ENCODE results near the gene PLAC1. TPM values are rescaled to one million over a fixed set of nuclear protein-coding genes. Genes with fewer than 3 reads are reported as not detected.

Gene PLAC1
- total and polyA plus RNA-seq, 2 of the 4 experiments (the other 2 are of a cell fraction): 0.36 to 0.74 TPM

DNA sequence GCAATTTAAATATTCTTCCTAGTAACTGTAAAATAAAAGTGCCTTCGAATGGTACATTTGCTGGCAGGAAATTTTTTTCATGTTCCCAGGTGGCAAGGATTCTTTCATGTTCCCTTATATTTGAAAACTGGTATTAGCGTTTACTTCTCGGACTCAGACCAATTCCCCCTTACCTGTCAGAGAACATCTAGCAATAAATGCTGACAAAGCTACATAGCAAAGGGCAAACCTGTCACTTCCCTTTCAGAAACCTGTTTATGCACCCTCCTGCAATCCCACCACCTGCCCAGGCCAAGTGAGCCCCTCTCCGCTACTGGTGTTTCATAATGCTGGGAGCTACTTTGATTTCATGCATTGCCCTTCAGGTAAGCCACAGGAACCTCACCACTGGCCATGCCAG, 100.1 kb downstream of the PLAC1 start:
- Histone ChIP-seq H3K9me3 (ENCODE audit: control insufficient read depth, insufficient read depth, low read length) (no peaks in the 10 kb centered on the region), H3K79me1 (ENCODE audit: low read depth in 1 of 2, low read length in 2 of 2) (no peaks in the 10 kb centered on the region), H3K4me1 (ENCODE audit: control insufficient read depth, insufficient read depth, low read length) (no peaks in the 10 kb centered on the region), H4K5ac (ENCODE audit: low read depth, low read length) (no peak overlapping the region), H3K4me2 (ENCODE audit: low read depth, low read length) (no peak overlapping the region), H3K27ac (ENCODE audit: insufficient read depth, low read length) (no peak overlapping the region), H3K56ac (ENCODE audit: extremely low read depth, insufficient read depth, low read length) (no peak overlapping the region), H3K9me1 (ENCODE audit: insufficient read depth, low read length) (no peaks in the 10 kb centered on the region), H3K4me3 (ENCODE audit: insufficient read depth, low read depth, low read length) (no peak overlapping the region), H2BK15ac (ENCODE audit: low read depth, low read length) (no peak overlapping the region), H2AFZ (replicated peaks; ENCODE audit: low read length, poor library complexity) (no peak overlapping the region), H2AK5ac (ENCODE audit: low read depth, low read length) (no peak overlapping the region), H3K27me3 (ENCODE audit: control insufficient read depth, insufficient read depth, low read length) (0 out of 2 replicates have a peak, but pooled peaks cover 1% of the 10 kb centered on the region), H3K9ac (ENCODE audit: low read depth, low read length) (no peak overlapping the region), H2BK120ac (ENCODE audit: low read depth, low read length) (no peak overlapping the region), H2AK9ac (replicated peaks; ENCODE audit: low read depth, low read length, poor library complexity) (no peak overlapping the region), H4K8ac (ENCODE audit: low read depth in 2 of 2, low read length in 2 of 2) (no peak overlapping the region), H4K91ac (ENCODE audit: insufficient read depth, low read depth, low read length) (no peak overlapping the region), H4K20me1 (ENCODE audit: insufficient read depth, low read length) (no peaks in the 10 kb centered on the region), H3K4ac (ENCODE audit: low read depth, low read length) (no peak overlapping the region), H2BK20ac (ENCODE audit: low read depth, low read length) (no peak overlapping the region), H3K36me3 (ENCODE audit: control insufficient read depth, insufficient read depth, low read length) (no peaks in the 10 kb centered on the region), H3K18ac (ENCODE audit: low read depth, low read length) (no peak overlapping the region), H3K14ac (replicated peaks; ENCODE audit: low read depth, low read length) (no peak overlapping the region), H2BK5ac (ENCODE audit: low read depth, low read length, poor library complexity, severe bottlenecking) (no peak overlapping the region), H3K23ac (ENCODE audit: low read depth, low read length) (no peak overlapping the region)
- DNase-seq (no peak), ATAC-seq (ENCODE audit: low read depth) (no peak)
- ChIA-PET POLR2A (ENCODE audit: unreplicated experiment) (no interaction called here), CTCF (no interaction called here)
- BruUV-seq (replicated peaks): no TSS peak
- WGBS, 2 experiments (ENCODE audit: extremely low coverage in 2 of 2, insufficient read length in 1 of 2): no CpG with 5 or more reads among the region's 4 CpGs
- dilution Hi-C loops (cut with HindIII; ENCODE audit: low sequenced_read_pairs, unreplicated experiment) (no loop called here), intact Hi-C loops (cut with micrococcal nuclease) (no loop called here), in situ Hi-C loops (cut with MboI; ENCODE audit: low sequenced_read_pairs) (no loop called here)
- TF ChIP-seq, protein P1, sequence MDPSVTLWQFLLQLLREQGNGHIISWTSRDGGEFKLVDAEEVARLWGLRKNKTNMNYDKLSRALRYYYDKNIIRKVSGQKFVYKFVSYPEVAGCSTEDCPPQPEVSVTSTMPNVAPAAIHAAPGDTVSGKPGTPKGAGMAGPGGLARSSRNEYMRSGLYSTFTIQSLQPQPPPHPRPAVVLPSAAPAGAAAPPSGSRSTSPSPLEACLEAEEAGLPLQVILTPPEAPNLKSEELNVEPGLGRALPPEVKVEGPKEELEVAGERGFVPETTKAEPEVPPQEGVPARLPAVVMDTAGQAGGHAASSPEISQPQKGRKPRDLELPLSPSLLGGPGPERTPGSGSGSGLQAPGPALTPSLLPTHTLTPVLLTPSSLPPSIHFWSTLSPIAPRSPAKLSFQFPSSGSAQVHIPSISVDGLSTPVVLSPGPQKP (IDR thresholded peaks at IDR 0.05; ENCODE audit: borderline replicate concordance, low read depth, low read length): no peak
- no peak for TF ChIP-seq MAZ (IDR thresholded peaks at IDR 0.05; ENCODE audit: borderline replicate concordance, low read depth, low read length)
- no peak for TF ChIP-seq NFE2L2 (IDR thresholded peaks at IDR 0.05; ENCODE audit: low read depth, low read length)
- TF ChIP-seq, protein P2, sequence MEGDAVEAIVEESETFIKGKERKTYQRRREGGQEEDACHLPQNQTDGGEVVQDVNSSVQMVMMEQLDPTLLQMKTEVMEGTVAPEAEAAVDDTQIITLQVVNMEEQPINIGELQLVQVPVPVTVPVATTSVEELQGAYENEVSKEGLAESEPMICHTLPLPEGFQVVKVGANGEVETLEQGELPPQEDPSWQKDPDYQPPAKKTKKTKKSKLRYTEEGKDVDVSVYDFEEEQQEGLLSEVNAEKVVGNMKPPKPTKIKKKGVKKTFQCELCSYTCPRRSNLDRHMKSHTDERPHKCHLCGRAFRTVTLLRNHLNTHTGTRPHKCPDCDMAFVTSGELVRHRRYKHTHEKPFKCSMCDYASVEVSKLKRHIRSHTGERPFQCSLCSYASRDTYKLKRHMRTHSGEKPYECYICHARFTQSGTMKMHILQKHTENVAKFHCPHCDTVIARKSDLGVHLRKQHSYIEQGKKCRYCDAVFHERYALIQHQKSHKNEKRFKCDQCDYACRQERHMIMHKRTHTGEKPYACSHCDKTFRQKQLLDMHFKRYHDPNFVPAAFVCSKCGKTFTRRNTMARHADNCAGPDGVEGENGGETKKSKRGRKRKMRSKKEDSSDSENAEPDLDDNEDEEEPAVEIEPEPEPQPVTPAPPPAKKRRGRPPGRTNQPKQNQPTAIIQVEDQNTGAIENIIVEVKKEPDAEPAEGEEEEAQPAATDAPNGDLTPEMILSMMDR (conservative IDR thresholded peaks at IDR 0.05; ENCODE audit: low read depth, low read length): no peak
- TF ChIP-seq RCOR1 (IDR thresholded peaks at IDR 0.05; ENCODE audit: insufficient replicate concordance, low read length): no peak
- TF ChIP-seq CEBPB (IDR thresholded peaks at IDR 0.05; ENCODE audit: low read depth, low read length): no peak
- no peak for TF ChIP-seq BHLHE40 (IDR thresholded peaks at IDR 0.05; ENCODE audit: low read depth, low read length)
- no peak for TF ChIP-seq FOS (IDR thresholded peaks at IDR 0.05; ENCODE audit: low read depth, low read length)
- no peak for TF ChIP-seq SMC3 (IDR thresholded peaks at IDR 0.05; ENCODE audit: low read depth, low read length)
- TF ChIP-seq MAFK (IDR thresholded peaks at IDR 0.05; ENCODE audit: low read depth, low read length): no peak
- TF ChIP-seq RAD21 (IDR thresholded peaks at IDR 0.05; ENCODE audit: low read length): no peak
- TF ChIP-seq RFX5 (IDR thresholded peaks at IDR 0.05; ENCODE audit: low read depth, low read length): no peak
- no peak for TF ChIP-seq MXI1 (IDR thresholded peaks at IDR 0.05; ENCODE audit: borderline replicate concordance, low read depth, low read length)
- TF ChIP-seq POLR2A (IDR thresholded peaks at IDR 0.05; ENCODE audit: low read depth, low read length): no peak
- no peak for TF ChIP-seq CHD1 (IDR thresholded peaks at IDR 0.05; ENCODE audit: low read depth, low read length)

Measured in IMR-90 (cell line).